ENCODE measurements around the gene HNF1B.

DNA sequence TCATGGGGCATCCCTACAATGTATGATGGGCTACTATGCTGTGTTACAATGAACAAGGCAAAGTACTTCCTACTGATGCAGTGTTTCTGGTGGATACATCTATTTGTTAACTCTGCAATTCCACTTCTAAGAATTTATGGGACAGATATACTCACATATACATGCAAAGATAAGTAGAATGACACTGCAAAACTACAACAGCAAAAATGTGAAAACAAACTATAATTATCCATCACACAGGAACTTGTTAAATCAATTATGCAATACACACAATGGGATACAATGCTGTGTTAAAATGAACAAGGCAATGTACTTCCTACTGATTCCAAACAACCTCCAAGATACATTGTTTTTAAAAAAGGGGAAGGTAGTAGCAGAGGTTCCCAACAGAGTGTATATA, 104.8 kb downstream of the HNF1B start:
- TF ChIP-seq, protein P1, sequence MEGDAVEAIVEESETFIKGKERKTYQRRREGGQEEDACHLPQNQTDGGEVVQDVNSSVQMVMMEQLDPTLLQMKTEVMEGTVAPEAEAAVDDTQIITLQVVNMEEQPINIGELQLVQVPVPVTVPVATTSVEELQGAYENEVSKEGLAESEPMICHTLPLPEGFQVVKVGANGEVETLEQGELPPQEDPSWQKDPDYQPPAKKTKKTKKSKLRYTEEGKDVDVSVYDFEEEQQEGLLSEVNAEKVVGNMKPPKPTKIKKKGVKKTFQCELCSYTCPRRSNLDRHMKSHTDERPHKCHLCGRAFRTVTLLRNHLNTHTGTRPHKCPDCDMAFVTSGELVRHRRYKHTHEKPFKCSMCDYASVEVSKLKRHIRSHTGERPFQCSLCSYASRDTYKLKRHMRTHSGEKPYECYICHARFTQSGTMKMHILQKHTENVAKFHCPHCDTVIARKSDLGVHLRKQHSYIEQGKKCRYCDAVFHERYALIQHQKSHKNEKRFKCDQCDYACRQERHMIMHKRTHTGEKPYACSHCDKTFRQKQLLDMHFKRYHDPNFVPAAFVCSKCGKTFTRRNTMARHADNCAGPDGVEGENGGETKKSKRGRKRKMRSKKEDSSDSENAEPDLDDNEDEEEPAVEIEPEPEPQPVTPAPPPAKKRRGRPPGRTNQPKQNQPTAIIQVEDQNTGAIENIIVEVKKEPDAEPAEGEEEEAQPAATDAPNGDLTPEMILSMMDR (conservative IDR thresholded peaks at IDR 0.05) = no peak
- no peak for TF ChIP-seq EZH2 (IDR thresholded peaks at IDR 0.05; ENCODE audit: low read depth)
